Measurements from ENCODE around the gene POLR3B. TPM values are rescaled to one million over a fixed set of nuclear protein-coding genes. Genes with fewer than 3 reads are reported as not detected.

The POLR3B gene
- total and polyA plus RNA-seq, 9 of the 15 experiments (the other 6 are each of a cell fraction or from before 2014, with no cell fraction given), result 7.6 to 17.9 (median 14.4) TPM

DNA sequence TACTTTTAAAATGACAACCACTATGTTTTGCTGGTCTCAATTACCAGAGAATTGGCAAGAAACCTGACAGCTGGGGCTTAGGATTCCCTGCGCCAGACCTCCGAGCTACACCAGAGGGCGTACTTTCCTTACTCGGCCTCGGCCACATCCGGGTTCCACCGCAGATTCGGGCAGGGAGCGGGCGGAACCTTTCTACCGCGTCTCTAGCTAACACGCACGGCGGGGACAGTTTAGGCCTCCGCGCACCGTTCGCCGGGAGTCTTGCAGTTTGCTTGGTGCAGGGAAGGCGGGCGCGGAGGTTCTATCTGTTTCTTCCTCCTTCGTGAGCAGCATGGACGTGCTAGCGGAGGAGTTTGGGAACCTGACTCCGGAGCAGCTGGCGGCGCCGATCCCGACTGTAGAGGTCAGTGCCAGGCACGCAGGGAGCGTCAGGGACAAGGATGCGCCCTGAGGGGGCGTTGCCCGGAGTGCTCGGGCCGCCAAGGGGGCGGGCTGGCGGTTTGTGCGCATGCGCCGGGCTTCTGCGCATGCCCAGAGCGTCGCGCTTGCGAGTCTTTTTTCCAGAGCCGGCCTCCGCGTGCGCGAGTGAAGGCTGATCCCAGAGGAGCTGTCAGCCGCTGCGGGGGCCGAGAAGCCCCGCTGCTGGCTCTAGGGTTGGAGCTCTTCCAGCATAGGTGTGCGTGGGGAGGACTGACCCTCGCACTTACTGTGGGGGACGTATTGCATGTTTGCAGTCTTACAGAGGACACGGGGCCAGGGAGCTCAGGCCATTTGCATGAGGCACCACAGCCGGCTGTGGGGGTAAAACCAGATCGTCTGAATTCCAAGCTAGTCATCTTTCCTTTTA, at the start of gene POLR3B (continued):
- TF ChIP-seq, protein P1, sequence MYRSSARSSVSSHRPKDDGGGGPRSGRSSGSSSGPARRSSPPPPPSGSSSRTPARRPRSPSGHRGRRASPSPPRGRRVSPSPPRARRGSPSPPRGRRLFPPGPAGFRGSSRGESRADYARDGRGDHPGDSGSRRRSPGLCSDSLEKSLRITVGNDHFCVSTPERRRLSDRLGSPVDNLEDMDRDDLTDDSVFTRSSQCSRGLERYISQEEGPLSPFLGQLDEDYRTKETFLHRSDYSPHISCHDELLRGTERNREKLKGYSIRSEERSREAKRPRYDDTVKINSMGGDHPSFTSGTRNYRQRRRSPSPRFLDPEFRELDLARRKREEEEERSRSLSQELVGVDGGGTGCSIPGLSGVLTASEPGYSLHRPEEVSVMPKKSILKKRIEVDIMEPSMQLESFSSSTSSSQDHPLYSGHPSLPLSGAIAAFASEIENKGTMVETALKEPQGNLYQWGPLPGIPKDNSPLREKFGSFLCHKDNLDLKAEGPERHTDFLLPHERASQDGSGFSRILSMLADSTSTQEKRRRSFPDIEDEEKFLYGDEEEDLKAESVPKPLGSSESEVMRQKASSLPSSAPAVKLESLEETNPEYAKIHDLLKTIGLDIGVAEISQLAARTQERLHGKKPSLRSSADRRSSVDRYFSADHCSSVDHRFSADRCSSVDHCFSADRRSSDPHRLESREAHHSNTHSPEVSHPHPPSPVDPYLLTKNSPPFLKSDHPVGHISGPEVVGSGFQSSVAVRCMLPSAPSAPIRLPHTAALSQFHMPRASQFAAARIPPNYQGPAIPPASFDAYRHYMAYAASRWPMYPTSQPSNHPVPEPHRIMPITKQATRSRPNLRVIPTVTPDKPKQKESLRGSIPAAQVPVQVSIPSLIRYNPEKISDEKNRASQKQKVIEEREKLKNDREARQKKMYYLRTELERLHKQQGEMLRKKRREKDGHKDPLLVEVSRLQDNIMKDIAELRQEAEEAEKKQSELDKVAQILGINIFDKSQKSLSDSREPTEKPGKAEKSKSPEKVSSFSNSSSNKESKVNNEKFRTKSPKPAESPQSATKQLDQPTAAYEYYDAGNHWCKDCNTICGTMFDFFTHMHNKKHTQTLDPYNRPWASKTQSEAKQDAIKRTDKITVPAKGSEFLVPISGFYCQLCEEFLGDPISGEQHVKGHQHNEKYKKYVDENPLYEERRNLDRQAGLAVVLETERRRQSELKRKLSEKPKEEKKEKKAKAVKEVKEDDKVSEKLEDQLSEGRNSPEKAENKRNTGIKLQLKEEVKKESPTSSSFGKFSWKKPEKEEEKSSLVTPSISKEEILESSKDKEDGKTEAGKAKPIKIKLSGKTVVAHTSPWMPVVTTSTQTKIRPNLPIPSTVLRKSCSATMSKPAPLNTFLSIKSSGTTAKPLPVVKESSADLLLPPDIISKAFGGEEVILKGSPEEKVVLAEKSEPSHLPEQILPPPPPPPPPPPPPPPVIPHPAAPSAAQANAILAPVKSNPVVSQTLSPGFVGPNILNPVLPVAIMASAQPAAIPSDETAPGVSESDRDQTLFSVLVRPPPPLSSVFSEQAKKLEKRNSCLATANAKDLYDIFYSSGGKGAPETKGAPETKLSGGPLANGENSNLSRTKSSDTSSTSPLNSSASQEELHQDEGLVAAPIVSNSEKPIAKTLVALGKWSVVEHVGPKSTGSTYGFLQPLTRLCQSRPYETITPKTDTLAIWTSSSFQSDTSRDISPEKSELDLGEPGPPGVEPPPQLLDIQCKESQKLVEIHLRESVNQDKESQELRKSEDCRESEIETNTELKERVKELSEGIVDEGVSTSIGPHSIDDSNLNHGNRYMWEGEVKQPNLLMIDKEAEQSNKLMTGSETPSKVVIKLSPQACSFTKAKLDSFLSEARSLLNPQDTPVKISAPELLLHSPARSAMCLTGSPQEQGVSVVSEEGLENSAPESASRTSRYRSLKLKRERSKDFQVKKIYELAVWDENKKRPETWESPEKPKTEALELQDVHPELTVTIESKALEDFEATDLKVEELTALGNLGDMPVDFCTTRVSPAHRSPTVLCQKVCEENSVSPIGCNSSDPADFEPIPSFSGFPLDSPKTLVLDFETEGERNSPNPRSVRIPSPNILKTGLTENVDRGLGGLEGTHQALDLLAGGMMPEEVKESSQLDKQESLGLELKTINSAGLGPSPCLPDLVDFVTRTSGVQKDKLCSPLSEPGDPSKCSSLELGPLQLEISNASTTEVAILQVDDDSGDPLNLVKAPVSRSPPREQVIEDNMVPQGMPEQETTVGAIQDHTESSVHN (IDR thresholded peaks at IDR 0.05; ENCODE audit: borderline replicate concordance in 1 of 2, low read depth in 1 of 2), result 0 out of 4 replicates have a peak, but pooled peaks of 1 of the 2 experiments have one; percentile 48
- TF ChIP-seq, protein P2, sequence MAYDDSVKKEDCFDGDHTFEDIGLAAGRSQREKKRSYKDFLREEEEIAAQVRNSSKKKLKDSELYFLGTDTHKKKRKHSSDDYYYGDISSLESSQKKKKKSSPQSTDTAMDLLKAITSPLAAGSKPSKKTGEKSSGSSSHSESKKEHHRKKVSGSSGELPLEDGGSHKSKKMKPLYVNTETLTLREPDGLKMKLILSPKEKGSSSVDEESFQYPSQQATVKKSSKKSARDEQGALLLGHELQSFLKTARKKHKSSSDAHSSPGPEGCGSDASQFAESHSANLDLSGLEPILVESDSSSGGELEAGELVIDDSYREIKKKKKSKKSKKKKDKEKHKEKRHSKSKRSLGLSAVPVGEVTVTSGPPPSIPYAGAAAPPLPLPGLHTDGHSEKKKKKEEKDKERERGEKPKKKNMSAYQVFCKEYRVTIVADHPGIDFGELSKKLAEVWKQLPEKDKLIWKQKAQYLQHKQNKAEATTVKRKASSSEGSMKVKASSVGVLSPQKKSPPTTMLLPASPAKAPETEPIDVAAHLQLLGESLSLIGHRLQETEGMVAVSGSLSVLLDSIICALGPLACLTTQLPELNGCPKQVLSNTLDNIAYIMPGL (CRISPR knock-in tag; IDR thresholded peaks at IDR 0.05), result peak; percentile 91; the same call in 1 of the 2 replicates
- peak in 2 of 3 experiments; percentile 64 to 73 for TF ChIP-seq YY1 (IDR thresholded peaks at IDR 0.05; ENCODE audit: borderline replicate concordance in 1 of 3, control insufficient read depth in 1 of 3, extremely low read depth in 1 of 3, insufficient read depth in 3 of 3, insufficient read length in 1 of 3, insufficient replicate concordance in 2 of 3, low read depth in 1 of 3, low read length in 2 of 3)
- peak; percentile 72 for TF ChIP-seq HNRNPLL (IDR thresholded peaks at IDR 0.05; ENCODE audit: low read depth, low read length, poor library complexity, severe bottlenecking)
- TF ChIP-seq ZNF133 (CRISPR knock-in tag; IDR thresholded peaks at IDR 0.05), result no peak
- TF ChIP-seq, protein P3, sequence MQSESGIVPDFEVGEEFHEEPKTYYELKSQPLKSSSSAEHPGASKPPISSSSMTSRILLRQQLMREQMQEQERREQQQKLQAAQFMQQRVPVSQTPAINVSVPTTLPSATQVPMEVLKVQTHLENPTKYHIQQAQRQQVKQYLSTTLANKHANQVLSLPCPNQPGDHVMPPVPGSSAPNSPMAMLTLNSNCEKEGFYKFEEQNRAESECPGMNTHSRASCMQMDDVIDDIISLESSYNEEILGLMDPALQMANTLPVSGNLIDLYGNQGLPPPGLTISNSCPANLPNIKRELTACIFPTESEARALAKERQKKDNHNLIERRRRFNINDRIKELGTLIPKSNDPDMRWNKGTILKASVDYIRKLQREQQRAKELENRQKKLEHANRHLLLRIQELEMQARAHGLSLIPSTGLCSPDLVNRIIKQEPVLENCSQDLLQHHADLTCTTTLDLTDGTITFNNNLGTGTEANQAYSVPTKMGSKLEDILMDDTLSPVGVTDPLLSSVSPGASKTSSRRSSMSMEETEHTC (IDR thresholded peaks at IDR 0.05), result no peak
- no peak for TF ChIP-seq SRSF7 (optimal IDR thresholded peaks at IDR 0.05; ENCODE audit: low read depth, low read length)
- peak; percentile 71 for TF ChIP-seq SMARCE1 (IDR thresholded peaks at IDR 0.05)
- TF ChIP-seq ZNF785 (CRISPR knock-in tag; IDR thresholded peaks at IDR 0.05), result no peak
- no peak for TF ChIP-seq NFXL1 (CRISPR knock-in tag; IDR thresholded peaks at IDR 0.05)
- no peak for TF ChIP-seq ZFP36 (IDR thresholded peaks at IDR 0.05; ENCODE audit: low read depth, low read length, partially characterized antibody)
- TF ChIP-seq CBFB (CRISPR knock-in tag; IDR thresholded peaks at IDR 0.05), result peak; percentile 93
- peak; percentile 59 to 86; a peak in 3 of 4 replicates for TF ChIP-seq TEAD1 (CRISPR knock-in tag; IDR thresholded peaks at IDR 0.05)
- TF ChIP-seq U2AF1 (optimal IDR thresholded peaks at IDR 0.05; ENCODE audit: low read depth, low read length), result no peak

Measured in K562 (cell line).